PC-9 (cell line): ENCODE results near the gene PAN3. TPM values are rescaled to one million over a fixed set of nuclear protein-coding genes. Genes with fewer than 3 reads are reported as not detected.

Experiments used
- BruUV-seq: library from RNA; stranded (reverse); fragments of 400-500 nt; replicated peaks from 2 replicates; lab custom pipeline; 2021; lab: Mats Ljungman, UMichigan
- CTCF ChIA-PET: fragments of 300-600 bp; sonication (Branson Sonifier 250); formaldehyde crosslinking; loops from one replicate; lab custom pipeline; 2022; ENCODE audit warnings: antibody characterized with exemption; lab: Charles Lee
- POLR2A ChIA-PET: fragments of 300-600 bp; sonication (Branson Sonifier 250); formaldehyde crosslinking; loops from one replicate; lab custom pipeline; 2022; ENCODE audit warnings: antibody characterized with exemption; ENCODE audit not compliant: unreplicated experiment; lab: Charles Lee
- DNase-seq, 2 experiments: peaks; one replicate each; pipeline versions ENCODE4 v3.0.0 to v3.0.0-alpha.2; 2015 to 2022; ENCODE audit warnings: mixed read lengths in 1 of 2
- H2AFZ ChIP-seq: fragments of 200-600 bp; sonication (generic); 2 replicates; pipeline ENCODE4 v1.8.1; 2017; ENCODE audit warnings: antibody characterized with exemption
- H3F3A ChIP-seq: fragments of 200-600 bp; sonication (generic); 2 replicates; pipeline ENCODE4 v1.8.1; 2017; ENCODE audit warnings: antibody characterized with exemption, mild to moderate bottlenecking, low read depth; ENCODE audit not compliant: insufficient read depth
- H3K27ac ChIP-seq: fragments of 200-600 bp; sonication (generic); 2 replicates; pipeline ENCODE4 v1.6.1; 2016; ENCODE audit warnings: mixed run types
- H3K27me3 ChIP-seq: fragments of 200-600 bp; sonication (generic); 2 replicates; pipeline ENCODE4 v1.6.1; 2016; ENCODE audit warnings: low read depth, mixed run types; ENCODE audit not compliant: insufficient read depth
- H3K36me3 ChIP-seq: fragments of 200-600 bp; sonication (generic); 2 replicates; pipeline ENCODE4 v1.6.1; 2016; ENCODE audit warnings: low read depth, mixed run types
- H3K4me1 ChIP-seq: fragments of 200-600 bp; sonication (generic); replicated peaks from 2 replicates; pipeline ENCODE4 v1.6.1; 2016; ENCODE audit warnings: mixed run types; ENCODE audit not compliant: insufficient read depth
- H3K4me2 ChIP-seq: fragments of 200-600 bp; sonication (generic); 2 replicates; pipeline ENCODE4 v1.6.1; 2017; ENCODE audit warnings: mixed run types
- H3K4me3 ChIP-seq: fragments of 200-600 bp; sonication (generic); 2 replicates; pipeline ENCODE4 v1.6.1; 2016; ENCODE audit warnings: mixed run types
- H3K79me2 ChIP-seq: fragments of 200-600 bp; sonication (generic); 2 replicates; pipeline ENCODE4 v1.6.1; 2017; ENCODE audit warnings: low read depth, mixed run types
- H3K9me2 ChIP-seq: fragments of 200-600 bp; sonication (generic); 2 replicates; pipeline ENCODE4 v1.8.1; 2017; ENCODE audit warnings: mild to moderate bottlenecking; ENCODE audit not compliant: insufficient read depth
- H3K9me3 ChIP-seq: fragments of 200-600 bp; sonication (generic); 2 replicates; pipeline ENCODE4 v1.8.1; 2016; ENCODE audit warnings: low read depth; ENCODE audit not compliant: insufficient read depth
- H4K20me1 ChIP-seq: fragments of 200-600 bp; sonication (generic); 2 replicates; pipeline ENCODE4 v1.8.1; 2017; ENCODE audit not compliant: insufficient read depth
- CTCF ChIP-seq: fragments of 200-600 bp; sonication (generic); conservative IDR thresholded peaks from 2 replicates; pipeline ENCODE4 v1.6.1; 2017; ENCODE audit warnings: mixed run types, antibody characterized with exemption, mild to moderate bottlenecking, moderate library complexity
- EZH2 ChIP-seq: fragments of 200-600 bp; sonication (generic); IDR thresholded peaks from 2 replicates; pipeline ENCODE4 v1.8.0; 2017; ENCODE audit warnings: antibody characterized with exemption, low read depth
- intact Hi-C: fragments of 100-400 bp; cut with micrococcal nuclease; formaldehyde crosslinking; loops from one replicate; pipeline ENCODE4 v1.10.0; 2022; ENCODE audit not compliant: unreplicated experiment
- total RNA-seq: library from RNA; stranded (reverse); gene quantifications from 2 replicates; pipeline ENCODE4 v1.2.3, GENCODE V29; 2021

Gene PAN3
- total RNA-seq, 1 experiment from 2014 or later, result 34.6 TPM

- ChIA-PET POLR2A (no interaction called here), CTCF (no interaction called here)
- TF ChIP-seq EZH2, result no peak
- no peak for TF ChIP-seq CTCF
- Histone ChIP-seq H3K4me1 (no peaks in the 10 kb centered on the region), H3K27me3 (peaks cover 22% of the 10 kb centered on the region; the same call in 1 of the 2 replicates), H3K9me2 (no peaks in the 10 kb centered on the region), H3K27ac (no peak overlapping the region), H3K9me3 (no peaks in the 10 kb centered on the region), H2AFZ (no peak overlapping the region), H3K36me3 (no peaks in the 10 kb centered on the region), H3K4me2 (no peak overlapping the region), H4K20me1 (no peaks in the 10 kb centered on the region), H3K4me3 (no peak overlapping the region), H3F3A (no peaks in the 10 kb centered on the region), H3K79me2 (no peaks in the 10 kb centered on the region)
- DNase-seq, result no peak
- intact Hi-C loops, result no loop called here
- no TSS peak for BruUV-seq
These were observed 178.5 kb downstream of the PAN3 start for GRCh38 chr13:28316836-28317235.

GRCh38 chr13:28318496-28318895, 180.2 kb downstream of the PAN3 start:
- Histone ChIP-seq H2AFZ (no peak overlapping the region), H3K4me3 (no peak overlapping the region), H3K27me3 (peaks cover 19% of the 10 kb centered on the region; the same call in 1 of the 2 replicates), H3F3A (no peaks in the 10 kb centered on the region), H3K9me3 (no peaks in the 10 kb centered on the region), H3K36me3 (no peaks in the 10 kb centered on the region), H3K4me2 (no peak overlapping the region), H3K79me2 (no peaks in the 10 kb centered on the region), H4K20me1 (no peaks in the 10 kb centered on the region), H3K9me2 (no peaks in the 10 kb centered on the region), H3K27ac (no peak overlapping the region), H3K4me1 (no peaks in the 10 kb centered on the region)
- TF ChIP-seq CTCF (no peak), EZH2 (no peak)
- BruUV-seq, result no TSS peak
- DNase-seq, result no peak
- ChIA-PET POLR2A (no interaction called here), CTCF (no interaction called here)
- intact Hi-C loops, result no loop called here

- Histone ChIP-seq H3K36me3 (no peaks in the 10 kb centered on the region), H4K20me1 (no peaks in the 10 kb centered on the region), H3K4me2 (no peak overlapping the region), H2AFZ (no peak overlapping the region), H3K4me3 (no peak overlapping the region), H3K9me2 (no peaks in the 10 kb centered on the region), H3K27ac (no peak overlapping the region), H3F3A (no peaks in the 10 kb centered on the region), H3K79me2 (no peaks in the 10 kb centered on the region), H3K9me3 (no peaks in the 10 kb centered on the region), H3K4me1 (no peaks in the 10 kb centered on the region), H3K27me3 (peaks cover 19% of the 10 kb centered on the region; the same call in 1 of the 2 replicates)
- ChIA-PET POLR2A (no interaction called here), CTCF (no interaction called here)
- intact Hi-C loops, result no loop called here
- TF ChIP-seq EZH2, result no peak
- no peak for TF ChIP-seq CTCF
- no TSS peak for BruUV-seq
- DNase-seq, result no peak
These were observed 181.2 kb downstream of the PAN3 start for GRCh38 chr13:28319528-28319927.
